22Rv1 (cell line): ENCODE data around the gene HDGFL2.

ENCODE experiments used
- CTCF ChIP-seq: fragments of 450-650 bp; IDR thresholded peaks from 2 replicates; pipeline ENCODE4 v1.5.1; 2017; ENCODE audit warnings: mild to moderate bottlenecking
- ZFX ChIP-seq: fragments of 450-650 bp; IDR thresholded peaks from 2 replicates; pipeline ENCODE4 v1.6.1; 2017; ENCODE audit warnings: antibody characterized with exemption, borderline replicate concordance

GRCh38 chr19:4457654-4458395, 14.3 kb upstream of the HDGFL2 start, which contains the start of gene UBXN6:
- TF ChIP-seq CTCF (no peak), ZFX (no peak)
